Kidney (tissue), 14 donors: ENCODE data around the gene CLEC14A. TPM values are rescaled to one million over a fixed set of nuclear protein-coding genes. Genes with fewer than 3 reads are reported as not detected.
A peak's percentile ranks its signal among the peaks of the same experiment; 100 is the strongest.

Source experiments
- DNase-seq, 5 donors: peaks; one replicate each; pipeline ENCODE4 v3.0.0-alpha.2; 2013 to 2020
- FAIRE-seq: peaks from 2 replicates; lab custom pipeline; 2012; peaks lifted over from hg19 to GRCh38; lab: Jason Lieb, UNC
- H3K27ac ChIP-seq, 2 donors: one replicate each; pipeline ENCODE4 v1.7.0; 2013; ENCODE audit warnings: low read depth in 2 of 2, low read length in 2 of 2, inconsistent platforms in 1 of 2
- H3K27me3 ChIP-seq: one replicate; pipeline ENCODE4 v1.7.1; 2013; ENCODE audit warnings: low read length, inconsistent platforms; ENCODE audit not compliant: control insufficient read depth, insufficient read depth
- H3K36me3 ChIP-seq, 3 donors: one replicate each; pipeline versions ENCODE4 v1.7.0 to v1.7.1; 2013; ENCODE audit warnings: low read length in 3 of 3, control low read depth in 1 of 3, inconsistent platforms in 1 of 3; ENCODE audit not compliant: insufficient read depth in 3 of 3, control insufficient read depth in 2 of 3
- H3K4me1 ChIP-seq, 3 donors: one replicate each; pipeline versions ENCODE4 v1.7.0 to v1.7.1; 2013; ENCODE audit warnings: low read length in 3 of 3, inconsistent platforms in 1 of 3, low read depth in 1 of 3; ENCODE audit not compliant: control insufficient read depth in 2 of 3, insufficient read depth in 2 of 3
- H3K4me3 ChIP-seq, 3 donors: one replicate each; pipeline versions ENCODE4 v1.7.0 to v1.8.1; 2013; ENCODE audit warnings: low read length in 3 of 3, control low read depth in 1 of 3, inconsistent platforms in 1 of 3
- H3K9ac ChIP-seq, 3 donors: one replicate each; pipeline versions ENCODE4 v1.7.0 to v1.7.1; 2013; ENCODE audit warnings: low read length in 3 of 3, control low read depth in 1 of 3, inconsistent platforms in 1 of 3
- H3K9me3 ChIP-seq, 3 donors: one replicate each; pipeline versions ENCODE4 v1.7.0 to v1.7.1; 2013; ENCODE audit warnings: low read length in 3 of 3, control low read depth in 1 of 3, inconsistent platforms in 1 of 3; ENCODE audit not compliant: control insufficient read depth in 2 of 3, insufficient read depth in 1 of 3
- intact Hi-C: fragments of 100-400 bp; cut with DNase I; formaldehyde crosslinking; loops from one replicate; pipeline ENCODE4 v1.11.1; 2022
- polyA plus RNA-seq: library from polyadenylated mRNA; stranded (reverse); fragments of 350-450 nt; fragmentation: Illumina TruSeq; extraction: RNeasy Lipid Tissue Mini Kit (QIAGEN cat#74804); gene quantifications from one replicate; pipeline ENCODE4 v1.2.3, GENCODE V29; 2014; ENCODE audit warnings: low read depth, low replicate concordance; ENCODE audit not compliant: insufficient read depth
- total RNA-seq: library from RNA; stranded (reverse); fragmentation: NEBNext Ultra II Directional; extraction: Animal tissue kit (Norgen Biotek cat#: 25700); gene quantifications from one replicate; pipeline ENCODE4 v1.2.1, GENCODE V29; 2021
- TF ChIP-seq, protein P1 (sequence below): IDR thresholded peaks from 3 replicates; pipeline ENCODE4 v1.5.1; 2012; ENCODE audit warnings: mild to moderate bottlenecking, moderate library complexity, borderline replicate concordance; ENCODE audit not compliant: insufficient read depth; ENCODE audit errors: extremely low read depth
- donor health status: control.
- donor health status: control.
- donor health status: control.
- donor health status: control.
- donor health status: control.
- donor health status: DM: yes; HTN: yes; CAD: no.
- donor health status: Normal renal cell carcinoma (clear cell type).

The CLEC14A gene
- total and polyA plus RNA-seq, 2 donors from 2014 or later, result 22.4 to 37.6 TPM

DNA sequence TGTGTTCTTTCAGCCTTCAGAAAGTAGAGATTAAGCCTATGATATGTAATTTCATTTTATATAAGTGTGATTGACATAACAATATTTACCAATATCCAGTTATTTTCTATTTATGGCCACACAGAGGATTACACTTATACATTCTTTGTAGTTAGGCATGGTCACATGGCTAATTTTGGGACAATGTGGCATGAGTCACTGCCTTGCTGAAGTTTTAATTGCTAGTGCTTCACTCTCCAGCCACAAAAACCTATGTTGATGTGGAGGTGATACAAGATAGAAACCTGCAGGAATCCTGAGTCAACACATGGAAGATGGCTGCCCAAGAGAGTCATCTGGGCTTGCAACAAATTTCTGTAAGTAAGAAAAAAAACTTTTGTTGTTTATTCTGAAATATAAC, 17.0 kb downstream of the CLEC14A start:
- TF ChIP-seq, protein P1, sequence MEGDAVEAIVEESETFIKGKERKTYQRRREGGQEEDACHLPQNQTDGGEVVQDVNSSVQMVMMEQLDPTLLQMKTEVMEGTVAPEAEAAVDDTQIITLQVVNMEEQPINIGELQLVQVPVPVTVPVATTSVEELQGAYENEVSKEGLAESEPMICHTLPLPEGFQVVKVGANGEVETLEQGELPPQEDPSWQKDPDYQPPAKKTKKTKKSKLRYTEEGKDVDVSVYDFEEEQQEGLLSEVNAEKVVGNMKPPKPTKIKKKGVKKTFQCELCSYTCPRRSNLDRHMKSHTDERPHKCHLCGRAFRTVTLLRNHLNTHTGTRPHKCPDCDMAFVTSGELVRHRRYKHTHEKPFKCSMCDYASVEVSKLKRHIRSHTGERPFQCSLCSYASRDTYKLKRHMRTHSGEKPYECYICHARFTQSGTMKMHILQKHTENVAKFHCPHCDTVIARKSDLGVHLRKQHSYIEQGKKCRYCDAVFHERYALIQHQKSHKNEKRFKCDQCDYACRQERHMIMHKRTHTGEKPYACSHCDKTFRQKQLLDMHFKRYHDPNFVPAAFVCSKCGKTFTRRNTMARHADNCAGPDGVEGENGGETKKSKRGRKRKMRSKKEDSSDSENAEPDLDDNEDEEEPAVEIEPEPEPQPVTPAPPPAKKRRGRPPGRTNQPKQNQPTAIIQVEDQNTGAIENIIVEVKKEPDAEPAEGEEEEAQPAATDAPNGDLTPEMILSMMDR, result no peak
- Histone ChIP-seq H3K4me3 (no peak overlapping the region), H3K9me3 (no peaks in the 10 kb centered on the region), H3K36me3 (no peaks in the 10 kb centered on the region), H3K4me1 (no peaks in the 10 kb centered on the region), H3K9ac (no peak overlapping the region), H3K27me3 (no peaks in the 10 kb centered on the region), H3K27ac (no peak overlapping the region)
- no peak for DNase-seq
- intact Hi-C loops, result no loop called here
- FAIRE-seq, result no peak

DNA sequence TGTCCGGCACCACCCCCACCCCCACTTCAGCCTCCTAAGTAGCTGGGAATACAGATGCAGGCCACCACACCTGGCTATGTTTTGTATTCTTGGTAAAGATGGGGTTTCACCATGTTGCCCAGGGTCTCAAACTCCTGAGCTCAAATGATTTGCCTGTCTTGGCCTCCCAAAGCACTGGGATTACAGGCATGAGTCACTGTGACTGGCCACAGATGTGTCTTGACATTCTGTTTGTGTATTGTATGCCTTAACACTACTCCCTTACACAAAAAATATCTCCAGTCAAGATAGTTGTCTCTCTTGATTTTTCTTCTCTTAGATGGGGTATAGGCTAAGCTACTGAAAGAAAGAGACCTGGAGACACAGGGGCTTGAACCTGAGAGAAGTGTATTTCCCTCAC, 17.6 kb downstream of the CLEC14A start:
- no peak overlapping the region for H3K9ac ChIP-seq
- intact Hi-C loops, result no loop called here
- H3K27me3 ChIP-seq, result no peaks in the 10 kb centered on the region
- TF ChIP-seq, protein P1, result no peak
- H3K27ac ChIP-seq, result no peak overlapping the region
- FAIRE-seq, result no peak
- H3K36me3 ChIP-seq, result no peaks in the 10 kb centered on the region
- no peaks in the 10 kb centered on the region for H3K9me3 ChIP-seq
- no peak for DNase-seq
- H3K4me1 ChIP-seq, result no peaks in the 10 kb centered on the region
- no peak overlapping the region for H3K4me3 ChIP-seq

DNA sequence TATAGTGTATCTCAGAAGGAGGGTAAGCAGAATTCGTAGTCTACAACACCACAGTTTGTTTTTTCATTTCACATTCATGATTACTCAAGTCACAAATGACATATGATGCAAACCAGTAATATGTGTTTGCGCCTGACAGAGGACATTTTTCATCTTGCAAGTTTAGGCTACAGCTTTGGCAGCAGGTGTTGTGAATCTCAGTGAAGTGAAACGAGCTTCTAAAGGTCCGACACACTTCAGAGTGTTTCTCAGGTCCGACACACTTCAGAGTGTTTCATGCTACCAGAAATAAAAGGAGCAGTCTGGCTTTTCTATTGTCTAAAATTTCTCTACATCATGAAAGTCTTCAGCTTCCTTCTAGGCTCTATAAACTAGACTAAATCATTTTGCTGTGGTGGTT, 22.7 kb downstream of the CLEC14A start:
- Histone ChIP-seq H3K27ac (no peak overlapping the region), H3K36me3 (no peaks in the 10 kb centered on the region), H3K4me3 (no peak overlapping the region), H3K9me3 (no peaks in the 10 kb centered on the region), H3K27me3 (no peaks in the 10 kb centered on the region), H3K9ac (no peak overlapping the region), H3K4me1 (no peaks in the 10 kb centered on the region)
- no peak for FAIRE-seq
- intact Hi-C loops, result no loop called here
- TF ChIP-seq, protein P1, result no peak
- peak in 1 of 5 donors; percentile 15 for DNase-seq

DNA sequence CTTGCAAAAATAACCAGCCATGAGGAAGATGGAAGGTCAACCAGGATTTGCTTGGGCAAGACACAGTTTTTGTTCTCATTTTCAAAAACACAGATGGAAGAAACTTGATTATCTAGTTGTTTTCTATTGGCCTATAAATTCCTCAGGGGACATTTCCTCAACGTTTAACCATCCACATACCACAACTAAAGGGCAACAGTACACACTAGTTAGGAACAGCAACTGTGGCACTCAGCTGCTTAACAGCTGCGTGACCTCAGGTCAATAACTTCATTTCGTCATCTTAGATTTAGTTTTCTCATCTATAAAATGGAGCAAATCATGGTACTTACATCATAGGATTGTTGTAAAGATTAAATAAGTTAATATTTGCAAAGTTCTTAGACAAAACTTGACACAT, 29.5 kb downstream of the CLEC14A start:
- H3K9ac ChIP-seq, result no peak overlapping the region
- DNase-seq, result no peak
- no peaks in the 10 kb centered on the region for H3K4me1 ChIP-seq
- H3K9me3 ChIP-seq, result no peaks in the 10 kb centered on the region
- no peak overlapping the region for H3K4me3 ChIP-seq
- intact Hi-C loops, result no loop called here
- no peaks in the 10 kb centered on the region for H3K27me3 ChIP-seq
- FAIRE-seq, result no peak
- TF ChIP-seq, protein P1, result no peak
- no peaks in the 10 kb centered on the region for H3K36me3 ChIP-seq
- no peak overlapping the region for H3K27ac ChIP-seq
